ENCODE data around the gene LYZL2.

DNA sequence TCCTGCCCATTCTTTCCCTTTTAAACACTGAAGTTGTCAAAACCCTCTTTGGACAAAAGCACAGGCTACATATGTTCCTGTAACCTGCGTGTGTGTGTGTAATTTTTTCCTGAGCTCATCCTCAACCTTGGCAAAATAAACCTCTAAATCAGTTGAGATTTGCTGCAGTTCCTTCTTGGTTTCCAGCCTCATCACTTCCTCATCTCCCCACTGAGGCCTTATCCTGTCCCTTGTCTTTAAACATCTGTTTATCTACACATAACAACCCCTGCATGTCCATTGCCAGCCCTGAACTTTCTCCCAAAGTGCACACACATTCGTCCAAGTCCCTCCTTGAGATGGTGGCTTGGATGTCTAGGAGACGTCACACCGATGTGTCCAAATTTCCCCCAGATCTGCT is 35.5 kb downstream of the LYZL2 start:
- TF ChIP-seq POLR2A (IDR thresholded peaks at IDR 0.05; ENCODE audit: low read depth, low read length) (no peak), POLR2AphosphoS5 (IDR thresholded peaks at IDR 0.05; ENCODE audit: low read depth, low read length) (no peak), PAX5 (IDR thresholded peaks at IDR 0.05; ENCODE audit: insufficient read depth, low read length, severe bottlenecking) (no peak), TAF1 (IDR thresholded peaks at IDR 0.05; ENCODE audit: low read depth, low read length) (no peak), SPI1 (IDR thresholded peaks at IDR 0.05; ENCODE audit: low read depth, low read length) (no peak)

All from GM12891 (cell line).